ENCODE measurements around the gene NEUROD6.

Gene NEUROD6

DNA sequence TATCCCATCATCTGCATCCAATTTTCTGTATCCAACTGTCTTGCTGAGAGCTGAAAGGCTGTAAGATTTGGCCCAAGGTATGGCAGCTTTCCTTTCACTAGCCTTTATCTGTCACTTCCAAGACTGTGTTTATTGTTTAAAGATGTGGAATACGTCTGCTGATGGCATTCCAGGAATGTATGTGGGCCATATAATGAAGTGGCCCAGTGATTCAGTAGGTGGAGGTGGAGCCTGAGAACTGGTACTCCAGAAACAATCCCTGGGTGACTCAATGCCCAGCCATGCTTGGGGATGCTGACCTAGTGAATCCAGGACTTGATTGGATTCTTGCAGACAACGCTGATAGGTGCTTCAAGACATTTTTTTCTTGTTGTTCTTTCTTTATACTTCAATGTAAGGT is 13.5 kb downstream of the NEUROD6 start:
- DNase-seq: no peak

GRCh38 chr7:31326416-31326815 is 14.1 kb downstream of the NEUROD6 start:
- no peak for DNase-seq

GRCh38 chr7:31323101-31323500 is 17.4 kb downstream of the NEUROD6 start:
- DNase-seq: no peak

GRCh38 chr7:31320675-31321074 is 19.9 kb downstream of the NEUROD6 start:
- DNase-seq: no peak

DNA sequence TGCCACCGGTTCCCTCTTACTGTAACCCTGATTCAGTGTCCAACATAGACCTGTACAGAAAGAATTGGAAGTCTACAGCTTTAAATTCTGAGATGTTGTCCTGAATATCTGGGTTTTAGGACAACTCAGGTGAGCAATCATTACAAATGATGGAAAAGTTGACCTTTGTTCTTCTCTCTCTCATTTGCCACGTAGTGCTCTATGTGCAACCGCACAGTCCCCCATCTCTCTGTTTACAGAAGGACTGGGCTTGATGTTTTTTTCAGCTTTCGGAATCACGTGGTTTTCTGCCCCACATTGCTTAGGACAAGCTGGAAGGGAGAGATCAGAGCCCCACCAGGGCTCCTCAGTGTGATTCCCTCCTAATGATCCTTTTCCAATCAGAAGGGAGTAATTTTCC is 22.2 kb downstream of the NEUROD6 start:
- no peak for DNase-seq

- no peak for DNase-seq
These were observed 23.6 kb downstream of the NEUROD6 start for GRCh38 chr7:31316876-31317275.

DNA sequence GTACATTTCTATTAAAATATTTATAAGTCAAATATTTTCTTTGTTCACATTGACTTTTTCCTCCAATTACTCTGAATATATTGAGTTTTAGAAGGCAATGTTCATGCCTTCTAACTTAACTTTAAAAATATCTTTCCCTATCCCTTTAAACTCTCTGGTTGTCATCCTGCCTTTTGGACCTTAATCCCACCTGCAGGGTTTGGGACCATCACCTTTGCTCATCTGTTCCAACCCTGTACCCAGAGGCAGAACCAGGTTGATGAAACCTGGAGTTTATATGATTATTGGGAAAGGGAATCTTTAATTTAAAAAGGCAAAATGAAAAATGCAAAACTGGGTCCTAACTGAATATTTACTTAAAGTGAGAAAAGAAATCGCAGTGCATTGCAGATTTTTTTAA is 24.8 kb downstream of the NEUROD6 start:
- no peak for DNase-seq

DNA sequence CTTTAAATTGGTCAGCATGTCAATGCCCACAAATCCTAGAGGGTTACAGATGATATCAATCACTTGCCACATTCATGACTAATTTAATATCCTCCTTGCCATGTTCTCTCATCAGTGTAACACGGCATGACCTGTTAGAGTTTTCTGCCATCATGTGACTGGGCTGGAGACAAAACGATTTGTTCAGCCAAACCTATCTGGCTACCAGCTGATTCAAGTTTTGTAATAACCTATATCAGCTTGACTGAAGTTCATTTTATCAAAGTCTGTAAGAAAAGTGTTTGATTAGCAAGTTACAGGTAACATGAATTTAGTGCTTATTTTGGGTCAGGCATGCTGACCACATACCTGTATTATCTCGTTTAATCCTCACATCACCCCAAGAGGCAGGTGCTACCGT is 25.7 kb downstream of the NEUROD6 start:
- no peak for DNase-seq

GRCh38 chr7:31312889-31313288 is 27.6 kb downstream of the NEUROD6 start:
- DNase-seq: no peak

DNA sequence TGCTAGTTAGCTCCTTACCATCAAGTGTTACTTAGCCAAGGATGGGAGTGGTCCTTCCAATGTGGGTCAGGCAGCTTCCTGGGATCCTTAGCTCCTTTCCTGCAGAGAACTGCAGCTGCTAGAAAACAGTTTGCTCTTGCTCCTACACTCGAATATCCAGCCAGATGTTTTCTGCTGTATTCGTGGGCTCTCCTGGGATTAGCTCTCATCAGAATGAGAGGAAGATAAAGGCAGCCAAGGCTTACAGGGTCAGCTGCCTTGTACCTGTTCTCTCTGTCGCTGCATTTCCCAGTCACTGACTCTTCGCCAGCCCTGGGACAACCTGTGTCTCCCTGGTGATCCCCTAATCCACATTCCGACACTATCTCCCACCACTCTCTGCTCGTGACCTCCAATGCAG is 29.0 kb downstream of the NEUROD6 start:
- DNase-seq: no peak

- DNase-seq: no peak
These were observed 30.1 kb downstream of the NEUROD6 start for GRCh38 chr7:31310321-31310935.

DNA sequence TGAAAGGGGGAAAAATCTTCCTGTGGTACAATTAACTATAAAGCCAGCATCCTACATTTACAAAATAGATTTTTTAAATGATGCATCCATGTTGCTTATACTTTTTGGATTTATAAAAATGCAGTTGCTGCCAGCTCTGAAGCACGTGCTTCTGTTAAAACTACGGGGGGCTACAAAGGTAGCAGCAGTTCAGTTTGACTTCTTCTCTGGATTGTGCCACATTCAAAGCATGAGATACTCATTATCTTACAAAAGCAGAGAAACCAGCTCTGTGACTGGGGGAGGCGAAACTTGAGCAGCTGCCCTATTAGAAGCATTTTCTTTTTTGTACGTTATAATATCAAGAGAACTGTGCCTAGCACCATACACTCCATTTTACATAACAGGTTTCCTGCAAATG is 31.1 kb downstream of the NEUROD6 start:
- no peak for DNase-seq

DNA sequence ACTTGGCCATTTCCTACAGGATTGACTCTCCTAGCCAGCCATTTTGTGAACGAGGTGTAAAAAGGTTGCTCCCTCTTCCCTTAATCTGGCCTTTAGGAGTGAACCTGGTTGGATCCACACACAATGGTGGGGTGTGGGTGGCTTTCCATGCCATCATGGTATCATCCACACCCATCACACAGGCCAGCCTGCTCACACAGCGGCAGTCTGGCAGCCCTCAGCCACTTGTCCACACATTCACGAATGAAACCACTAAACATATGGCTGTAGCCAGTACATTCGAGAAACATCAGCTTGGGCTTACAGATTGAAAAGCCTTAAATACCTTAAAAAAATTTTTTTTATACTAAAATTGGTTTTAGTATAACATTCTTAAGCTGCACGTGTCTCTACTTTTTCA is 31.9 kb downstream of the NEUROD6 start:
- no peak for DNase-seq

DNA sequence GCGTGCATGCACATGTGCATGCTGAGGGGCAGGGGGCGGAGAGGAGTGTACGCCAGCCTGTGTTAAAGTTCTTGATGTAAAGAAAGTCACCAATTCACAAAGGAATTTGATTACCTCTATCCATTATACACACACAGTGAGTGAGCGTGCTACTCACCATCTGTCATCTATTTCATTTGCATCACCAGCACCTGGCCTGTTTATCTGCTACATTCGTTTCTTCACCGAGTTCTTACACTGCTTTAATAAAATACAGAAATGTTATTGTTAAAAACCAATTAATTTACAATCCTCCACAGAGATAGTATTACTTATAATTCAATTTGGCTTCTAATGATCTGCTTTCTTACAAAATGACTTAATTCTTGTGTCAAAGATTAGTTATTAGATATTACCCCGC is 32.6 kb downstream of the NEUROD6 start:
- DNase-seq: no peak

DNA sequence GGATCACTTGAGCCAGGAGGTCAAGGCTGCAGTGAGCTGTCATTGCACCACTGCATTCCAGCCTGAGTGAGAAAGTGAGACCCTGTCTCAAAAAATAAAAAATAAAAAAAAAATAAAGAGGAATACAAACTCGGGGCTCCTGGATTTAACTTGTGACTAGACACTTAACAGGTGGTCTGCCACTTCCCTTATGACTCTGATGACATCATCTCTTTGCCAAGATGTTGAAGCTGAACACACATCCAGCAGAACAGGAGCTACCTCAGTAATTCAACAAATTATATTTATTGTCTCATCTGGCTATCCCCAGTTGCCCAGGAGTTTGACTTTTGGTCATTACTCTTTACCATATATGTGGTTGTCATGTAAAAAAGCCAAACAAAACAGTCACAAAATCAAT is 35.3 kb downstream of the NEUROD6 start:
- DNase-seq: no peak

DNA sequence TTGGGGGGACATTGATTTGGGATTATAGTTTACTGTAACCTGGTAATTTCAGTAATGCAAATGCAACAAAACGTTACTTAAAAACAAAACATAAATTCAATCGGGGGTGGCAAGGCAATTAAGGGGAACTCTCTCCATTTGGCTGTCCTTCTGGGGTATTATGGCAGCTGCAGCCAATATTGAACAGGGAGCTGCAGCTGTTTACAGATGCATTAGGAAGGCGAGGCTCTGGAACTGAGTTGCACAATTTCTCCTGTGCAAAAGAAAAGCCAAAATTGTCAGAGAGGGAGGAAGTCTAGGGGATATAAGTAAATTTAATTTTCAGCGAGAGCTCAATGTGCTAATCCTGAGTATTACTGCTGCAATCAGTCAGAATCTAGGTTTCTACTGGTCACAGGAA is 36.1 kb downstream of the NEUROD6 start:
- DNase-seq: no peak

GRCh38 chr7:31302356-31302755 is 38.2 kb downstream of the NEUROD6 start:
- no peak for DNase-seq

GRCh38 chr7:31299336-31299735 is 41.2 kb downstream of the NEUROD6 start:
- DNase-seq: no peak

GRCh38 chr7:31290601-31291000 is 49.9 kb downstream of the NEUROD6 start:
- DNase-seq: no peak
